Kasumi-1 (cell line): ENCODE measurements around the gene SPOUT1.
"Not testable (repeated sequence)": the region's sequence is repeated elsewhere in the genome, so short reads cannot be mapped to it uniquely, and the experiment has no call there.

ENCODE experiments used
- DNase-seq, 2 experiments: peaks; one replicate each; lab custom pipeline; 2025; lab: John Stamatoyannopoulos, UW

The SPOUT1 gene

DNA sequence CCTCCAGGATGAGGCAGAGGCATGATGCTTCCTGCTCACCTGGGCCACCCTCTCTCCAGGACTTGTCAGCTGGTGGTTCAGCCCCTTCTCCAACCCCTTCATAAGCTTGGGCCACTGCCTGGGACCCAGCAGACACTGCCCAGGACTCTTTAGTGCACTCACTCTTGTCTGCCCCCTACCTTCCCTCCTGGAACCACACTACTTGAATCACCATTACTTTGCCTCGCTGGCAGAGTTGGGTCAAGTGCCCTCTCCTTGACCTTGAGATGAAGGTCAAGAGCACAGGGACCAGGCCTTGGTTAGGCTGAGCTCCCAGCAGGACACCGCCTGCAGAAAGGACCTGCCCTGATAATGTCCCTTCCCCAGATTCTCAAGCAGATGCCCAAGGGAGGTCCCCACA is 19.8 kb downstream of the SPOUT1 start:
- DNase-seq: no peak

DNA sequence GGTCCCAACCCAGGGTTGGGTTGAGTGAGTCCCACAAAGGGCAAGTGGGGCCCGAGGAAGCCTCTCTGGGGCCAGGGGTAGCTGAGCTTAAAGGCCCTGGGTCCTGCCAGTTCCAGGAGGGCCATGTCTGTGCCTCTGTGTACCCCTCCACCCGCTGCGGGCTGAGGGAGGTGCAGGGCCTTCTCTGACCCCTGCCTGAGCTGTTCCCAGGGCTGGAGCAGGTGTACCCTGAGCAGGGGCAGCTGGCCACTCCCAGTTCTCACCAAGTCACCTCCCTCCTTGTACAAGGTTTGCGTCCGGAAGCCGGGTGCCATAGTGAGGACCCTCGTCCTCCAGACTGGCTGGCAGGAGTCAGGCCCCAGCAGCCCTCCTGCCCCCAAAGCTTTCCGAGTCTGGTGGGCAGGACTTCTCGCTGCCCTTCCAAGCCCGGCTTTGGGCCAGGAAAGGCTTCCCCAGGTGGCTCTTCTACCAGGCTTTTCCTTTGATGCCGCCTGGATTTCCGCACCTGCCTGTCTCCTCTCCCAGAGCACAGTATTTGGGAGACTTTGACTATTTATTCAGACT is 20.5 kb downstream of the SPOUT1 start:
- no peak for DNase-seq

- no peak for DNase-seq
Observed at GRCh38 chr9:128808543-128808942, 21.1 kb downstream of the SPOUT1 start.

GRCh38 chr9:128807827-128808226 is 21.8 kb downstream of the SPOUT1 start:
- no peak for DNase-seq

DNA sequence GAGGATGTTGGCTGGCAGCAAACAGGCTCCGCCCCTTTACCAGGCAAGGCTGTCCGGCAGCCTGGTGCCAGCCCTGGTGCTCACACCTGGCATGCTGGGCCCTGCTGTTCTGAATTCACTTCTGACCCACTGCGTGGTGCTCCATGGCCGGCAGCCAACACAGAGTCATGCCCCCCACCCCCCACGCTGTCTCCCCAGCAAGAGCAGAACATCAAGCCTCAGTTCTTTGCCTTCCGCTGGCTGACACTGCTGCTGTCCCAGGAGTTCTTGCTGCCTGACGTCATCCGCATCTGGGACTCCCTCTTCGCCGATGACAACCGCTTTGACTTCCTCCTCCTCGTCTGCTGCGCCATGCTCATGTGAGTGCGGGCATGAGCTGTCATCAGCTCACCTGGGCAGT is 23.9 kb downstream of the SPOUT1 start:
- no peak for DNase-seq

GRCh38 chr9:128802482-128802881 is 27.1 kb downstream of the SPOUT1 start:
- no peak for DNase-seq

- DNase-seq: no peak
Observed at GRCh38 chr9:128800061-128800460, 29.5 kb downstream of the SPOUT1 start.

GRCh38 chr9:128798896-128799295 is 30.7 kb downstream of the SPOUT1 start:
- no peak for DNase-seq

- not testable (repeated sequence) for DNase-seq
Observed at GRCh38 chr9:128794961-128795360, 34.6 kb downstream of the SPOUT1 start.

- DNase-seq: no peak
Observed at GRCh38 chr9:128792978-128793686, 36.5 kb downstream of the SPOUT1 start.

DNA sequence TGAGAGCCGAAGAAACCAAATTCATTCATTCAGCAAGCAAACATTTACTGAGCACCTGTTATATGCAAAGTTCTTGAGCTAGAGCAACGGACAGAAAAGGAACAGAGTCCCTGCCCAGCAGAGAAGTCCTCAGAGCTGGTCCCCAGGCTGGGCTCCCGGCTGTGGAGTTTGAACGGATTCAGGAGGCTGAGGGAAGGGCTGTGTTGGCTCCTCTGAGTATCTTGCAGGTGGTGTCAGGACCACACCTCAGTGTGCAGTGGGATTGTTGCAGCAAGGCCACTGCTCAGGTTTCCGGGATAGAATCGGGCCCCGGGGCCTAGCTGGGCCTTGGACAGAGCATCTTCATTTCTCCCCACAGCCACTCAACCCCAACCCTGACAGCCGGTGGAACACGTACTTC is 37.5 kb downstream of the SPOUT1 start:
- no peak for DNase-seq

- no peak for DNase-seq
Observed at GRCh38 chr9:128790536-128790935, 39.1 kb downstream of the SPOUT1 start.

DNA sequence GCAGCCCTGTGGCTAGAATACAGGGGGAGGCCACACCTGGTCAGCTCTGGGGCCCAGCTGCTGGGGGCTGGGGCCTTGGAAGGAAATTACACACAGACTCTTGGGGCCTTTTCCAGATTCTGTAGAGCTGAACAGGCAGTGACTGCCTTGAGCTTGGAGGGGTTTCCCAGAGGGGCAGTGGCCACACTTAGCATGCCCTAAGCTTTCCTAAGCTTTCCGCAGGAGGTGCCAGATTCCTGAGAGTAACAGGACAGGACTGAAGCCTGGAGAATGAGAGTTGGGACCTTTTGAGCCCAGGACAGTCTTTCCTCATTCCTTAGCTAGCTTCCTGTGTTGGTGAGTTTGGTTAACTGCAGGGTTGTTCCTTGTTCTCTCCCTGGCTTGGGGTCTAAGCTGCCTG is 41.1 kb downstream of the SPOUT1 start:
- peak in 1 of 2 experiments; percentile 12 for DNase-seq

- no peak for DNase-seq
Observed at GRCh38 chr9:128787659-128788058, 41.9 kb downstream of the SPOUT1 start.

DNA sequence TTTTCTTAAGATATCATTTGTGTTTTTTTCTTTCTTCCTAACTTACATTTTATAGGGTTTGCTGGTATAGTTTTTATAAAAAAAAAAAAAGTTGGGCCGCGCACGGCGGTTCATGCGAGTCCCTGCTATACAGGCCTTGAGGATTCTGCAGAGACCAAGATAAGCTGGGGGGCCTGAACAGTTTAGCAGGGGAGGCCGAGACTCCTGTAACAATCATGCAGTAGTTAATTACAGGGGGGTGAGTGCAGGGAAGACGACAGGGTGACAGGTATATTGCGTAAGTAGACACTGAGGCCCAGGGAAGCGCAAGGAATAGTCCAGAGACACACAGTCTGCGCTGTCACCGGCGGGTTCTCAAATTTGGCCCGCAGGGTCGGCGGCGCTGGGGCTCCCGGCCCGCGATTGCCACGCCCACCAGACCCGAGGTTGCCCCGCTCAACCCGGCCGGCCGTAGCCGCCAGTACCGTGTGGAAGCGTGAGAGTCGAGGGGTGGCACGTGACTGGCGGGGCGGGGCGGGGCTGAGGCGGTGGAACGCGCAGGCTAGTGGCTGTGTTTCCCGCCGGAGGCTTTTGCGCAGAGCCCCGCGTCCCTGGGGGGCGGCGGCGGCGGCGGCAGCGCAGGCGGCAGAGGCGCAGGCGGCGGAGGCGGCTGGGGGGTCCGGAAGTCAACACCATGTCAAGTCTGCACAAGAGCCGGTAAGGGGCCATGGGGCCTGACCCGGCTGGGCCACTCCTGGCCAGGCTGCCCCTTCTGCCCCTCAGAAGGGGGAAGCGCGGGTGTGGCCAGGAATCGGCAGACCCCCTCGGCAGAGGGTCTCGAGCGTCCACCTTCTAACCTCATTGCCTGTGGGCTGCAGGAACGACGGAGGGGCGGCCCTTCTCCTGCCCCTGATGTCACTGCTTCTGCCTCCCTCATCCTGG is 42.7 kb downstream of the SPOUT1 start, which contains the start of gene TBC1D13:
Gene TBC1D13 (plus strand): TSS at position 573 of the 921 bp plus-strand sequence. CDS start 101 bp downstream, at position 674.
- peak; percentile 82 to 91 for DNase-seq

GRCh38 chr9:128785427-128785826 is 44.2 kb downstream of the SPOUT1 start:
- DNase-seq: no peak

DNA sequence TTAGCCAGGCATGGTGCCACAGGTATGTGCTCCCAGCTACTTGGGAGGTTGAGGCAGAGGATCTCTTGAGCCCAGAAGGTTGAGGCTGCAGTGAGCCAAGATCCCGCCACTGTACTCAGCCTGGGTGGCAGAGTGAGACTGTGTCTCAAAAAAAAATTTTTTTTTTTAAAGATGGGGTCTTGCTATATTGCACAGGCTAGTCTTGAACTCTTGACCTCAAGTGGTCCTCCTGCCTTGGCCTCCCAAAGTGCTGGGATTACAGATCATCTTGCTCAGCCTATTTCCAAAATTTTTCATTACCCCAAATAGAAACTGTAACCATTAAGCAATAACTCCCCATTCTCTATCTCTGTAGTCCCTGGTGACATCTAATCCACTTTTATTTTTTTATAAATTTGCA is 46.9 kb downstream of the SPOUT1 start:
- no peak for DNase-seq

DNA sequence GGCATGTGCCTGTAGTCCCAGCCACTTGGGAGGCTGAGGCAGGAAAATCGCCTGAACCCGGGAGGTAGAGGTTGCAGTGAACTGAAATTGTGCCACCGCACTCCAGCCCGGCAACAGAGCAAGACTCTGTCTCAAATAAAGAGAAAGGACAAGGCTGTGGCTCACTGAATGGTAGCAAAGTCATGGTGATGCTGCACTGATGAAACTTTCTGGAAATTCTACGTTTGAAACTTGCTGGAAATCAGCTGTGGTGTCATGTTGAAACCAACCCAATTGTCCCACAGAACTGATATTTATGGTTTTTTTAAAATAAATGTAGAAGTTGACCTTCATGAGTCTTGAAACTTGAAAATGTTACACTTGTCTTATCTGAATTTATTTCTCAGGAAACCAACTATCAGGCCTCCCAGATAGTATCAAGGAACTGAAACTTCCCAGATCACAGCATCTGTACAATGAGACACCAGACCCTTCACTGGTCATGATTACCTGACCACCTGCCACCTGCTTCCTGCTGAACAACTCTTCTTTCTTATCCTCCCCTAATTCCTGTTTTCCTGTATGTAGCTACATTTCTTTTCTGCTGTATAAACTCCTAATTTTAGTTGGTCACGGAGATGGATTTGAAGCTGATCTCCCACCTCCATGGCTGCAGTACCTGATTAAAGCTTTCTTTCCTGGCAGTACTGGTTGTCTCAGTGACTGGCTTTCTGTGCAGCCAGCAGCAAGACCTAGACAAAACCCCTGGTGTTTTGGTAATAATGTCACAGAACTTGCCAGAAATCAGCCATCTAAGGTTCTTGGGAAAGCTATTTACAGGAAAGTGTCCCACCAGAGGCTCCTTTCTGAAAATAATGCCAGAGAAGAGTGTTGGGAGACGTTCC is 48.2 kb downstream of the SPOUT1 start:
- no peak for DNase-seq

DNA sequence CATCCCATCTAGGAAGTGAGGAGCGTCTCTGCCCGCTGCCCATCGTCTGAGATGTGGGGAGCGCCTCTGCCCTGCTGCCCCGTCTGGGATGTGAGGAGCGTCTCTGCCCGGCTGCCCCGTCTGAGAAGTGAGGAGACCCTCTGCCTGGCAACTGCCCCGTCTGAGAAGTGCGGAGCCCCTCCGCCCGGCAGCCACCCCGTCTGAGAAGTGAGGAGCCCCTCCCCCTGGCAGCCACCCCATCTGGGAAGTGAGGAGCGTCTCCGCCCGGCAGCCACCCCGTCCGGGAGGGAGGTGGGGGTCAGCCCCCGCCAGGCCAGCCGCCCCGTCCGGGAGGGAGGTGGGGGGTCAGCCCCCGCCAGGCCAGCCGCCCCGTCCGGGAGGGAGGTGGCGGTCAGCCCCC is 49.5 kb downstream of the SPOUT1 start:
- DNase-seq: not testable (repeated sequence)

GRCh38 chr9:128774804-128775203 is 54.8 kb downstream of the SPOUT1 start:
- no peak for DNase-seq

GRCh38 chr9:128773049-128773448 is 56.5 kb downstream of the SPOUT1 start:
- no peak for DNase-seq
